ENCODE measurements around the gene CCDC40. TPM values are rescaled to one million over a fixed set of nuclear protein-coding genes. Genes with fewer than 3 reads are reported as not detected.
A peak's percentile ranks its signal among the peaks of the same experiment; 100 is the strongest.
"Not testable (repeated sequence)": the region's sequence is repeated elsewhere in the genome, so short reads cannot be mapped to it uniquely, and the experiment has no call there.

The CCDC40 gene
- total RNA-seq, 2 donors from 2014 or later: 0.53 to 1.3 TPM

DNA sequence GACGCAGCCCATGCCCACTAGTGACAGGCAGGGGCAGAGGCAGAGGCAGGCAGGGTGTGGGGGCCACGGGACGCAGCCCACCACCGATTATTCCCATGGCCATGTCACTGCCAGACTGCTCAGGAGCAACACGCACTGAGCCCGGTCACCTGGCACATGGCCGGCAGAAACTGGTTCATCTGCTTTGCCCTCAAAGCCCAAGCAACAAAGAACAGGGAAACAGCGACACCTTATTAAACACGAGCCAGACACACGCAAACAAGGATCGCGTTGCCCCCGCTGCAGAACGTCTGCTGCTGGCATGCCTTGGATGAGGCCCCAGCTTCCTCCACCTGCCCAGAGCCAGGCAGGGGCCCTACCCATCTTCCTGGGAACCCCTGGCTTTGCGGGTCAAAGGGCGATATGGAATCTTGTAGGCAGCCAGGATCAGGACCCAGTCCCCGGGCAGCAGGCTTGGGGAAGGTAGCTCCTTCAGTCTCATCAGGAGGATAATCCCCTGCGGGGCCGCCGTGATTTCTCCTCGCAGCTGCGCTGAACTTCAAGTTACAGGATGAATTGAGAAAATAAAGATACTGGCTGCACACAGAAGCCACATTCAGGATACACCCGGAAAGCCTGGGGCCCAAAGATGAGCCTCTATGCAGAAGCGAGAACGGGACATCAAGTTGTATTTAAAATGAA lies 5.6 kb upstream of the CCDC40 start:
- Mint-ChIP-seq H3K9me3 (no peaks in the 10 kb centered on the region), H3K4me3 (no peak overlapping the region), H3K27me3 (ENCODE audit: low read depth) (peaks cover 20% of the 10 kb centered on the region), H3K36me3 (ENCODE audit: insufficient read depth in 2 of 2) (peaks cover 0 to 2% of the 10 kb centered on the region in 2 donors), H3K27ac (no peak overlapping the region), H3K4me1 (ENCODE audit: low read depth) (peaks cover 7% of the 10 kb centered on the region)
- no peak for DNase-seq
- no peak for ATAC-seq (replicated peaks in 1 of 2)

DNA sequence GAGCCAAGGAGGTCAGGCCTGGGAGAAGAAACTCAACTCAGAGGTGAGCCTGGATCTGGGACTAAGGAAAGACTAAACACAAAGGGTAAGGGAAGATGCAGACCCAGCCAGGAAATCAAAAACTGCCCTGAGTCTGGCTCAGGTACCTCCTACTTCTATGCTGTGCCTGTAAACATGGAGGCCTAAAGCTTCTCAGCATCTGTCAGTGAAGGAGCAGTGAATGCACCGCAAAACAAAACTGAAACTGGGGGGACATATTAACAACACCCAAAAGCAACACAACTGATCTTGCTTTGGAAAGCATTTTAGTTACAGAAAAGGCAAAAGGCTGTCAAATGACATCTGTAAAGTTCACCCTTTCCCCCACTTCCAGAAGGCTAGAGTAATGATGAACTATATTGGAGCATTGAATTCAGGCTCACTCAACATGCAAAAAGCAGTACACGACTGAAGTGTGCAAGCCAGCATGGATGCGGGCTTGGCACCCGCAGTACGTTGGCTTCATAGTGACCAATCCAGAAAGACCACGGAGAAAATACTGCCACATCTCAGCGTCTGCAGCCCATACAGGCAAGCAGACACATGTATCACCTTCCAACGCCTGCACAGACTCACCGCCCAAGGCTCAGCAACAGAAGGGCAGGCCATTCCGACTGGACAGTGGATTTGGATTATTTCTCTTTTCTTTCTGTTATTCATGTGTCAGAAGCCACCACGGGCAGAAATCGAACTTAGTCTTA lies 4.6 kb upstream of the CCDC40 start:
- H3K27me3 Mint-ChIP-seq (ENCODE audit: low read depth): peaks cover 20% of the 10 kb centered on the region
- H3K27ac Mint-ChIP-seq: no peak overlapping the region
- H3K36me3 Mint-ChIP-seq (ENCODE audit: insufficient read depth in 2 of 2): peaks cover 0 to 2% of the 10 kb centered on the region in 2 donors
- H3K4me1 Mint-ChIP-seq (ENCODE audit: low read depth): peaks cover 11% of the 10 kb centered on the region
- DNase-seq (no peak), ATAC-seq (replicated peaks in 1 of 2) (no peak)
- H3K4me3 Mint-ChIP-seq: no peak overlapping the region
- no peaks in the 10 kb centered on the region for H3K9me3 Mint-ChIP-seq

DNA sequence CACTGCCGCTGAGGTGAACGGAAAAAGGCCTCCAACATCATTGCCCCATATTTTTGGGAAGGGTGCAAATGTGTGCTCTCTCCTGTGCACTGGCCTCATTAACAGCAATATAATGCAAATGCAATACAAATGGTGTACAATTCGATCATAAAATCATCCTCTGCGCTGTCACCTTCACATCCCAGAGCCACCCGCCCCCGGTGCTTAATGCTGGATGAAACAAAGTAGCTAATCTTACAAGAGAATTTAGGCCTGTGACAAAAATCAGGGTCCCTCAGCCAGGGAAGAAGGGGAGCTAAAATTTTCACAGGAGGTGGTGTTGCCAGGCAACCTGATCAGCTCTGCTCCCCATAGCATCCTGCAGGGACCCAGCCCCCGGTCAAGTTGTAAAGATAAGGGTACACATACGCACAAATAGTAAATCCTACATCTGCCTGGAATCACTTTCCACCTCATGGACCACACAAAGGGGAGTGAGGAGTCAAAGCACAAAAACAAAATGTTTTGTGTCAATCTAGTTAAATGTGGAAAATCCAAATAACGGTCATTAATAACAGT lies 3.7 kb upstream of the CCDC40 start:
- Mint-ChIP-seq H3K27ac (no peak overlapping the region), H3K27me3 (ENCODE audit: low read depth) (peaks cover 28% of the 10 kb centered on the region), H3K4me3 (no peak overlapping the region), H3K9me3 (no peaks in the 10 kb centered on the region), H3K36me3 (ENCODE audit: insufficient read depth in 2 of 2) (peaks cover 0 to 2% of the 10 kb centered on the region in 2 donors), H3K4me1 (ENCODE audit: low read depth) (peaks cover 11% of the 10 kb centered on the region)
- DNase-seq (no peak), ATAC-seq (replicated peaks in 1 of 2) (no peak)

DNA sequence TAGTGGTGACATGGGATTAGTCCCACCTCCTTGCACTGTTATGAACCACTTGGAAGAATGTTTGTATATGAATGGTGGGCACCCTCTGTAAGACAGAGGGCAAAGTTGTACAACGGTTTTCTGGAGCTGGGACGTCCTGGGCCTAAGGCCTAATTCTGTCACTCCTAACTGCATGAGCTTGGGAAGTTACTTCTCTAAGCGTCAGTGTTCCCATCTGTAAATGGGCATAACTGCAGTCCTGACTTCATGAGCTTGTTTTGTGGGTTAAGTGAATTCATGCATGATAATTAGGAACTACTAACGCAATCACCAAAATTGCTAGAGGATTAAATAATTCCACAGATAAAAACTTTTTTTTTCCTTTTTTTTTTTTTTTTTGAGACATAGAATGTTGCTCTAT lies 2.6 kb upstream of the CCDC40 start:
- ATAC-seq (replicated peaks in 1 of 2) (no peak), DNase-seq (no peak)
- no peaks in the 10 kb centered on the region for H3K9me3 Mint-ChIP-seq
- peaks cover 0 to 2% of the 10 kb centered on the region in 2 donors for H3K36me3 Mint-ChIP-seq (ENCODE audit: insufficient read depth in 2 of 2)
- H3K27me3 Mint-ChIP-seq (ENCODE audit: low read depth): peaks cover 33% of the 10 kb centered on the region
- H3K4me3 Mint-ChIP-seq: peak overlapping the region in 1 of 2 donors; percentile 95
- no peak overlapping the region for H3K27ac Mint-ChIP-seq
- peaks cover 11% of the 10 kb centered on the region for H3K4me1 Mint-ChIP-seq (ENCODE audit: low read depth)

DNA sequence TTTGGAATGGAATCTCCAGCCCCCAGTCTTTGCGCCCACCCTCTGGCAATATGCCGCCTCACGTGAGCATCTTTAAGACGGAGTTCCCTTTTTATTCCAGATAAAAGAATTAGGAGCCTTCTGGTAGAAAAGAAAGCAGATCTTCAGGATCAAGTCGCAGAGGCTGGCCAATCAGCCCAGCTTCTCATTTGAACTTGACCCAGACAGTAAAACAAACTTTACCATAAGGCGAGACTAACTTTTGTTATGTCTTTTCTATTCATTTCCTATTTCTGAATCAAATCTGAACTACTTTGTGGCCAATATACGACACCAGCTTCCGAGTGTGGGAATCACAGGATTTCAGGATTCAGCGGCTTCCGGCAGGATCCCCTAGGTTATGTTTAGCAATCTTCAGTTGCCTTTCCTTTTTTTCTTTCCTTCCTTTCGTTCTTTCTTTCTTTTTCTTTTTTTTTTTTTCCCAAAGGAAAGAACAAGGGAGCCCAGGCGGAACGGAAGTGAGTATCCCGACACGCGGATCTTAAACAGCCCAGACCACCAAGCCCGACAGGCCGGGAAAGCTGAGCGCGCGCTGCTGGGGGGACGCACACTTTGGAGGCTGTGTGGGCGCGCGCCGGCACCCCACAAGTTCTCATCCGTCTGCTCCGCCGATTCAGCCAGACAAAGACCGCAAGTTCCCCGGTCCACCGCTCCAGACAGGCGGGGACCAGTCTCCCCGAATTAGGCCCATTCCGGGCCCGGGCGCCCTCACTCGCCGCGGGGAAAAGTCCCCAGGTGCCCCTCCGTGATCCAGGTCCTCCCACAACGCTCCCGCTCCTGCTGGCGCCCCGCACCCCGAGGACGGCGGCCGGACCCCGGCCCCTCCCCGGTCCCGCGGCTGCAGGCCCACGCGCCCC lies 1.4 kb upstream of the CCDC40 start:
- Mint-ChIP-seq H3K27ac (peak overlapping the region; percentile 67), H3K27me3 (ENCODE audit: low read depth) (peaks cover 33% of the 10 kb centered on the region), H3K4me3 (peak overlapping the region; percentile 95 to 98), H3K9me3 (no peaks in the 10 kb centered on the region), H3K4me1 (ENCODE audit: low read depth) (peaks cover 11% of the 10 kb centered on the region), H3K36me3 (ENCODE audit: insufficient read depth in 2 of 2) (peaks cover 0 to 2% of the 10 kb centered on the region in 2 donors)
- ATAC-seq (replicated peaks in 1 of 2) (peak; percentile 27 to 34), DNase-seq (peak; percentile 49 to 57)

DNA sequence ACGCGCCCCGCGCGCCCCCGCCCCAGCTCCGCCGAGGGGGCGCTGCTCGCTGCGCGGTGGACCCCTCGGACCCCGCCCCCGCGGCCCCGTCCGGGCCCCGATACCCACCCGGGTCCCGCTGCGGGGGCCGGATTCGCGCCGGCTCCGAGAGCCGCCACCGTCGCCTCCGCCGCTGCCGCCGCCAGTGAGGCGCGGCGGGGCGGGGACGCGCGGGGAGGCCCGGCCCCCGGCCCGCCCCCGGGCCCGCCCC lies 830 bp upstream of the CCDC40 start, which contains the start of gene TBC1D16:
TBC1D16 (minus strand) TSS at position 186 of the 250 bp plus-strand sequence. CDS start 22,325 bp downstream, outside the sequence.
- peak in 1 of 2 donors; percentile 71 for DNase-seq
- ATAC-seq (replicated peaks in 1 of 2): no peak
- peak within 1 kb of the TSS; percentile 67 for H3K27ac Mint-ChIP-seq
- H3K4me3 Mint-ChIP-seq: peak within 1 kb of the TSS; percentile 95 to 98
- no peaks in the 10 kb centered on the region for H3K9me3 Mint-ChIP-seq
- H3K27me3 Mint-ChIP-seq (ENCODE audit: low read depth): peaks cover 33% of the 10 kb centered on the region
- peaks cover 0 to 2% of the 10 kb centered on the region in 2 donors for H3K36me3 Mint-ChIP-seq (ENCODE audit: insufficient read depth in 2 of 2)
- H3K4me1 Mint-ChIP-seq (ENCODE audit: low read depth): peaks cover 11% of the 10 kb centered on the region

DNA sequence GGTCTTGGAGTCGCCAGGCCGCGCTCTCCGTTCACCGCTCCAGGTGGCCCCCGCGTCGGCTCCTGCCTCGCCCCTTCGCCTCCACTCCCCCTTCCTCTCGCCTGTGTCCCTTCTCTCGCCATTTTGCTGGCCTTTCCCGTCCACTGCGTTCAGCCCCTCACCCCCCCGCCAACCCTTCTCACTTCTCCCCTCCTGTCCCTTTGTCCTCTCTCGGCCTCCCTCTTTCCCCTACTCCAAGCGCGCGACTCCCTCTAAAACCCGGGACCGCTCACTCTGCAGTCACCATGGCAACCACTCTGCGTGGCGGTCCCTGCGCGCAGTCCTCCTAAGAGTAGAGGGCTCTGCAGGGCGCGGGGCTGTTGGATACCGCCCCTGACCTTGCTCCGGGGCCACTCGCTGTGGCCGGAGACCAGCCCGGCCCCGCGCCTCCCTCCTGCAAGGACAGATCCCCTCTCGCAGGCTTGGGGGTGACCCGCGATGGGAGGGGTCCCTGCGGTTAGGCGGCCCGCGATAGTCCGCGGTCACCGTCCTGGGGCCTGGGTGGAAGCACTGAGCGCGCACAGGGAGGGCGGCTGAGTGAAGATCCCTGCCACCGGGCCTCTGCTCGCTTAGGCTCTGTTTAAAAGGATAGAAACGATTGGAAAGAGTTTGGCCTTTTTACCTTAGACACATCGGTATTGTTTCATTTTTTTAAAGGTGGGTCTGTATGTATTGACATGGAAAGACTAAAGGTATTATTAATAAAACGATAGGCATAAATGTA lies 454 bp downstream of the CCDC40 start:
- Mint-ChIP-seq H3K27ac (no peak overlapping the region), H3K4me1 (ENCODE audit: low read depth) (peaks cover 11% of the 10 kb centered on the region), H3K9me3 (no peaks in the 10 kb centered on the region), H3K4me3 (peak overlapping the region; percentile 88 to 92), H3K36me3 (ENCODE audit: insufficient read depth in 2 of 2) (peaks cover 0 to 2% of the 10 kb centered on the region in 2 donors), H3K27me3 (ENCODE audit: low read depth) (peaks cover 33% of the 10 kb centered on the region)
- ATAC-seq (replicated peaks in 1 of 2): peak; percentile 39 to 41
- DNase-seq: peak; percentile 26 to 36

DNA sequence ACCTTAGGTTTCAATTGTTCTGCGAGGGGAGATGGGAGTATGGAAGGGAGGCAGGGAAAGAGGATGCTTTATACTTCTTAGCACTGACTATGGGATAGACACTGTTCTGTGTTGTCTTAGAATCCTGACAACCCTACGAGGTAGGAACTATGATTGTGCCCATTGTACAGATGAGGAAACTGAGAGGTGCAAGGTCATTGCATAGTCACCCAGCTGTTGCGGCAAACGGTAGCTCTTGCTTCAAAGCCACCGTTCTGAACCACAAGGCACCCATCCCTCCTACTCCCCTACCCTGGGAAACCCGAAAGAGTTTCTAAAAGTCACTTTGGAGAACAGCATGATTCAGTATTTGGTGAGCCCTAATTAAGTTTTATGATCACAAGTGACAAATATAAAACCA lies 7.5 kb downstream of the CCDC40 start:
- H3K36me3 Mint-ChIP-seq (ENCODE audit: insufficient read depth in 2 of 2): no peaks in the 10 kb centered on the region
- H3K4me1 Mint-ChIP-seq (ENCODE audit: low read depth): no peaks in the 10 kb centered on the region
- H3K4me3 Mint-ChIP-seq: no peak overlapping the region
- ATAC-seq (replicated peaks in 1 of 2) (no peak), DNase-seq (no peak)
- no peaks in the 10 kb centered on the region for H3K9me3 Mint-ChIP-seq
- no peaks in the 10 kb centered on the region for H3K27me3 Mint-ChIP-seq (ENCODE audit: low read depth)
- H3K27ac Mint-ChIP-seq: no peak overlapping the region

DNA sequence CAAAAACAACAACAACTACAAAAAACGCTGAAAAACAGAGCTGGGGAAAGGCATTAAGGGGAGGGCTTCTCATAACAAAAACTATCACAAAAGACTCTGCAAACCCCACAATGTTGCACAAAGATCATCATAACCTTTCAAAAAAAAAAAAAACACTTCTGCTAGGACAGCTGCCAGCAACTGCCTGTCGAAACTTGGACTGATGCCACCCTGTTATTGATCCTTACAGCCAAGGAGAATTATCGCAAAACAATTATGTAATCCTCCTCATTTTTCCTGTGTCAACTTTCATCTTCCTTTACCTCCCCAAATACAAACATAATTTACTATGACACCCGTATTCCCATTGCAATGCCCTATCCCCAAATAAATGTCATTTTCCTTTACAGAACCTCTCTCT lies 9.3 kb downstream of the CCDC40 start:
- no peak for ATAC-seq (replicated peaks in 1 of 2)
- H3K4me1 Mint-ChIP-seq (ENCODE audit: low read depth): no peaks in the 10 kb centered on the region

DNA sequence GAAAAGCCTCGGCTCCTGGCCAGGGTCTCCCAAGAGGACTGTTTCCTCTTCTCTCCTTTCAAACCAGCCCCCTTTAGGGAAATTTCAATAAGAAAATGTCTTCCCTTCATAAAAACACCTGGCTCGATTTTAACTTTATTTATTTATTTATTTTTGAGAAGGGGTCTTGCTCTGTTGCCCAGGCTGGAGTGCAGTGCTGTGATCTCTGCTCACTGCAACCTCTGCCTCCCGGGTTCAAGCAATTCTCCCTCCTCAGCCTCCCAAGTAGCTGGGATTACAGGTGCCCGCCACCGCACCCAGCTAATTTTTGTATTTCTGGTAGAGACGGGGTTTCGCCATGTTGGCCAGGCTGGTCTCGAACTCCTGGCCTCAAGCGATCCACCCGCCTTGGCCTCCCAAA lies 10.3 kb downstream of the CCDC40 start:
- not testable (repeated sequence) for H3K4me3 Mint-ChIP-seq; H3K27me3 Mint-ChIP-seq (ENCODE audit: low read depth); H3K4me1 Mint-ChIP-seq (ENCODE audit: low read depth); H3K36me3 Mint-ChIP-seq (ENCODE audit: insufficient read depth in 2 of 2); H3K27ac Mint-ChIP-seq; ATAC-seq (replicated peaks in 1 of 2); DNase-seq; H3K9me3 Mint-ChIP-seq

More for the DNA sequence above, 9.3 kb downstream of the CCDC40 start:
- DNase-seq: no peak
- Mint-ChIP-seq H3K4me3 (no peak overlapping the region), H3K9me3 (no peaks in the 10 kb centered on the region), H3K36me3 (ENCODE audit: insufficient read depth in 2 of 2) (no peaks in the 10 kb centered on the region), H3K27ac (no peak overlapping the region), H3K27me3 (ENCODE audit: low read depth) (no peaks in the 10 kb centered on the region)

DNA sequence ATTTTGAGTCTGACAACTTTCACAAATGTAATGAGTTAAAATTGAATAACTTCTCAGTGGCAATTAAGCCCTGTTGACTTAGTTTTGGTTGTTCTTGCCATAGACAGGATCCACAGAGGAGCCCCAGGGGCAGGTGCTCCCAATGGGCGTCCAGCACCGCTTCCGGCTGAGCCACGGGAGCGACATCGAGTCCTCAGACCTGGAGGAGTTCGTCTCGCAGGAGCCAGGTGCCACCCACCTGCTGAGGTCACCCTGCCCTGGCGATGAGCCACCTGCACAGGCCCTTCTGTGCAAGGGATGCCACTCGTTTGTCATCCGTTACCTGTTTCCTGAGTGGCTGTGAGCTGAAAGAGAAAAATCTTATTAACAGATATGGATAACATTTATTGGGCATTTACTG lies 10.7 kb downstream of the CCDC40 start:
- H3K4me1 Mint-ChIP-seq (ENCODE audit: low read depth): no peaks in the 10 kb centered on the region
- no peak overlapping the region for H3K27ac Mint-ChIP-seq
- no peaks in the 10 kb centered on the region for H3K9me3 Mint-ChIP-seq
- no peaks in the 10 kb centered on the region for H3K27me3 Mint-ChIP-seq (ENCODE audit: low read depth)
- H3K4me3 Mint-ChIP-seq: no peak overlapping the region
- DNase-seq: no peak
- no peaks in the 10 kb centered on the region for H3K36me3 Mint-ChIP-seq (ENCODE audit: insufficient read depth in 2 of 2)
- ATAC-seq (replicated peaks in 1 of 2): no peak

DNA sequence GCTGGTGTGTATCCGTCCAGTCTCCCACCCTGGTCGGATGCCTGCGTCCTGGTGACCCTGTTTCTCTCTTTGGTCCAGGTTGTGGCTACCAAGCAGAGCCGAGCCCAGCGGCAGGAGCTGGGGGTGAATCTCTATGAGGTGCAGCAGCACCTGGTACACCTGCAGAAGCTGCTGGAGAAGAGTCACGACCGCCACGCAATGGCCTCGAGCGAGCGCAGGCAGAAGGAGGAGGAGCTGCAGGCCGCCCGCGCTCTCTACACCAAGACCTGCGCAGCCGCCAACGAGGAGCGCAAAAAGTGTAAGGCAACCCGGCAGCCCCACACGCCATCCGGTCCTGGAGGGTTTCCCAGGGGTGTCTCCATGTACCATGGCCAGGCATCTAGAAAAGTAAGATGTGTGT lies 13.5 kb downstream of the CCDC40 start:
- Mint-ChIP-seq H3K9me3 (no peaks in the 10 kb centered on the region), H3K4me1 (ENCODE audit: low read depth) (no peaks in the 10 kb centered on the region), H3K36me3 (ENCODE audit: insufficient read depth in 2 of 2) (no peaks in the 10 kb centered on the region), H3K27ac (no peak overlapping the region), H3K4me3 (no peak overlapping the region), H3K27me3 (ENCODE audit: low read depth) (no peaks in the 10 kb centered on the region)
- DNase-seq (no peak), ATAC-seq (replicated peaks in 1 of 2) (no peak)

Data from activated T-cell treated with anti-CD3 and anti-CD28 coated beads, Interleukin-2, amount 50 U/mL, for 72 hours (primary cell).